Liver (tissue), 9 donors: Measurements from ENCODE around the gene EVI2A. TPM values are rescaled to one million over a fixed set of nuclear protein-coding genes. Genes with fewer than 3 reads are reported as not detected.

Experiments used
- DNase-seq: peaks from one replicate; pipeline ENCODE4 v3.0.0-alpha.2; 2017; ENCODE audit warnings: low spot score
- H3K27ac ChIP-seq, 2 donors: one replicate each; pipeline ENCODE4 v1.7.0; 2013; ENCODE audit warnings: inconsistent platforms in 2 of 2, low read length in 2 of 2, control low read depth in 1 of 2, low read depth in 1 of 2, mild to moderate bottlenecking in 1 of 2
- H3K27me3 ChIP-seq, 4 donors: one replicate each; pipeline versions ENCODE4 v1.6.1 to v1.7.0; 2013; ENCODE audit warnings: low read length in 3 of 4, inconsistent platforms in 1 of 4, mild to moderate bottlenecking in 1 of 4, moderate library complexity in 1 of 4; ENCODE audit not compliant: control insufficient read depth in 4 of 4, insufficient read depth in 4 of 4
- H3K36me3 ChIP-seq, 4 donors: one replicate each; pipeline versions ENCODE4 v1.6.1 to v1.7.0; 2013; ENCODE audit warnings: low read length in 3 of 4, mild to moderate bottlenecking in 3 of 4, low read depth in 1 of 4, moderate library complexity in 1 of 4; ENCODE audit not compliant: control insufficient read depth in 4 of 4, insufficient read depth in 3 of 4
- H3K4me1 ChIP-seq, 4 donors: one replicate each; pipeline versions ENCODE4 v1.6.1 to v1.7.0; 2013; ENCODE audit warnings: low read length in 3 of 4, mild to moderate bottlenecking in 3 of 4, moderate library complexity in 1 of 4; ENCODE audit not compliant: control insufficient read depth in 4 of 4, insufficient read depth in 4 of 4
- H3K4me3 ChIP-seq, 3 donors: one replicate each; pipeline versions ENCODE4 v1.6.1 to v1.7.0; 2013; ENCODE audit warnings: low read length in 3 of 3, control low read depth in 1 of 3, low read depth in 1 of 3, mild to moderate bottlenecking in 1 of 3
- H3K9ac ChIP-seq, 2 donors: one replicate each; pipeline ENCODE4 v1.7.0; 2013; ENCODE audit warnings: low read length in 2 of 2, mild to moderate bottlenecking in 2 of 2, moderate library complexity in 2 of 2, control low read depth in 1 of 2, low read depth in 1 of 2
- H3K9me3 ChIP-seq, 4 donors: one replicate each; pipeline versions ENCODE4 v1.6.1 to v1.7.0; 2013; ENCODE audit warnings: low read length in 3 of 4; ENCODE audit not compliant: control insufficient read depth in 4 of 4
- ATF3 ChIP-seq: IDR thresholded peaks from 2 replicates; pipeline ENCODE4 v1.6.1; 2016; ENCODE audit warnings: antibody characterized with exemption
- CTCF ChIP-seq: fragments of 150-350 bp; IDR thresholded peaks from 2 replicates; pipeline ENCODE4 v1.5.1; 2017; ENCODE audit warnings: improper control_type of control experiment, low read depth, low read length; ENCODE audit not compliant: missing input control
- EGR1 ChIP-seq, 2 donors: IDR thresholded peaks; 2 replicates each; pipeline ENCODE4 v1.6.1; 2016 to 2018; ENCODE audit warnings: antibody characterized with exemption in 2 of 2, low read depth in 2 of 2
- FOXA2 ChIP-seq: IDR thresholded peaks from 2 replicates; pipeline ENCODE4 v1.6.1; 2016; ENCODE audit warnings: antibody characterized with exemption
- HNF4A ChIP-seq, 2 donors: conservative IDR thresholded peaks; 2 replicates each; pipeline ENCODE4 v1.6.1; 2016; ENCODE audit warnings: antibody characterized with exemption in 2 of 2, mild to moderate bottlenecking in 2 of 2
- HNF4G ChIP-seq: IDR thresholded peaks from 2 replicates; pipeline ENCODE4 v1.6.1; 2016; ENCODE audit warnings: antibody characterized with exemption
- JUND ChIP-seq, 2 donors: IDR thresholded peaks; 2 replicates each; pipeline ENCODE4 v1.6.1; 2016; ENCODE audit warnings: antibody characterized with exemption in 2 of 2
- NR2F2 ChIP-seq: IDR thresholded peaks from 2 replicates; pipeline ENCODE4 v1.6.1; 2016; ENCODE audit warnings: antibody characterized with exemption
- RAD21 ChIP-seq, 2 donors: IDR thresholded peaks; 2 replicates each; pipeline ENCODE4 v1.6.1; 2016; ENCODE audit warnings: antibody characterized with exemption in 2 of 2, mild to moderate bottlenecking in 2 of 2
- RXRA ChIP-seq, 2 donors: IDR thresholded peaks; 2 replicates each; pipeline ENCODE4 v1.6.1; 2017 to 2018; ENCODE audit warnings: antibody characterized with exemption in 2 of 2, mild to moderate bottlenecking in 1 of 2
- SP1 ChIP-seq: IDR thresholded peaks from 2 replicates; pipeline ENCODE4 v1.6.1; 2018; ENCODE audit warnings: antibody characterized with exemption, mild to moderate bottlenecking
- TAF1 ChIP-seq: conservative IDR thresholded peaks from 2 replicates; pipeline ENCODE4 v1.6.1; 2016; ENCODE audit warnings: antibody characterized with exemption, mild to moderate bottlenecking
- YY1 ChIP-seq: IDR thresholded peaks from 2 replicates; pipeline ENCODE4 v1.6.1; 2016; ENCODE audit warnings: antibody characterized with exemption, mild to moderate bottlenecking
- ZBTB33 ChIP-seq: IDR thresholded peaks from 2 replicates; pipeline ENCODE4 v1.6.1; 2016; ENCODE audit warnings: antibody characterized with exemption
- WGBS: extraction: QIAGEN DNeasy Blood & Tissue Kit; methylation state at CpG from one replicate; pipeline ENCODE4 v1.1.7; 2013; 5-methylcytosine and 5-hydroxymethylcytosine counted together
- polyA plus RNA-seq, 2 donors: library from polyadenylated mRNA; stranded (reverse) in 1 of 2; unstranded in 1 of 2; fragments of 200-250 nt in 1 of 2; fragments of >200 nt in 1 of 2; fragmentation: Nextera tagmentation in 1 of 2; extraction: Ambion mirVana in 1 of 2; gene quantifications; one replicate each; pipeline versions ENCODE4 v1.2.1 to v1.2.3, GENCODE V29; 2013 to 2015
- total RNA-seq, 2 donors: library from RNA; depleted of rRNA; stranded (reverse); fragments of >200 nt; gene quantifications; one replicate each; pipeline ENCODE4 v1.2.3, GENCODE V29; 2014
- TF ChIP-seq, protein P1 (sequence below): IDR thresholded peaks from 2 replicates; pipeline ENCODE4 v1.6.1; 2016; ENCODE audit warnings: antibody characterized with exemption, mild to moderate bottlenecking
- TF ChIP-seq, protein P2 (sequence below): IDR thresholded peaks from 2 replicates; pipeline ENCODE4 v1.6.1; 2016; ENCODE audit warnings: antibody characterized with exemption
- donor health status: healthy.
- donor health status: healthy.
- donor health status: healthy.
- donor health status: healthy.
- donor health status: healthy.

EVI2A gene
- total and polyA plus RNA-seq, 4 donors, result 1.1 to 2.8 (median 2.0) TPM

DNA sequence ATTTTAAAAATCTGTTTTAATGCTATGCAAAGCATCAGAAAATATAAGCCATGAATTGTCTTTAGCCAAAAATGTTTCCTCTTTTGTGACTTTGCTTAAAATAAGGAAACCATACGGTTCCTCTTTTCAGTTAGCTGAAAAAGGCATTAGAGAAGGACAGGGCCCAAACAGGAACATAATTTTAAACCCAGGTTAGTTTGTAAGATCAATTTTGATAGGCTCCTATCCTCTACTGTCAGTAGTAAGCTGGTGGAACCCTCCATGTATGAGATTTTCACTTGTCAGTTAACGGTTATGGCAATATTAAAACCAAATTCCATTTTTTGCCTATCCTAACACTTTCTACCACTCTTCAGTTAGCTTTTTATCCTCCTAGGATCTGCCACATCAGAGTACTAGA lies 11.9 kb downstream of the EVI2A start:
- WGBS, result 79% methylated on average over 2 of the region's 2 CpGs
- no peak overlapping the region for H3K4me3 ChIP-seq
- TF ChIP-seq, protein P1, sequence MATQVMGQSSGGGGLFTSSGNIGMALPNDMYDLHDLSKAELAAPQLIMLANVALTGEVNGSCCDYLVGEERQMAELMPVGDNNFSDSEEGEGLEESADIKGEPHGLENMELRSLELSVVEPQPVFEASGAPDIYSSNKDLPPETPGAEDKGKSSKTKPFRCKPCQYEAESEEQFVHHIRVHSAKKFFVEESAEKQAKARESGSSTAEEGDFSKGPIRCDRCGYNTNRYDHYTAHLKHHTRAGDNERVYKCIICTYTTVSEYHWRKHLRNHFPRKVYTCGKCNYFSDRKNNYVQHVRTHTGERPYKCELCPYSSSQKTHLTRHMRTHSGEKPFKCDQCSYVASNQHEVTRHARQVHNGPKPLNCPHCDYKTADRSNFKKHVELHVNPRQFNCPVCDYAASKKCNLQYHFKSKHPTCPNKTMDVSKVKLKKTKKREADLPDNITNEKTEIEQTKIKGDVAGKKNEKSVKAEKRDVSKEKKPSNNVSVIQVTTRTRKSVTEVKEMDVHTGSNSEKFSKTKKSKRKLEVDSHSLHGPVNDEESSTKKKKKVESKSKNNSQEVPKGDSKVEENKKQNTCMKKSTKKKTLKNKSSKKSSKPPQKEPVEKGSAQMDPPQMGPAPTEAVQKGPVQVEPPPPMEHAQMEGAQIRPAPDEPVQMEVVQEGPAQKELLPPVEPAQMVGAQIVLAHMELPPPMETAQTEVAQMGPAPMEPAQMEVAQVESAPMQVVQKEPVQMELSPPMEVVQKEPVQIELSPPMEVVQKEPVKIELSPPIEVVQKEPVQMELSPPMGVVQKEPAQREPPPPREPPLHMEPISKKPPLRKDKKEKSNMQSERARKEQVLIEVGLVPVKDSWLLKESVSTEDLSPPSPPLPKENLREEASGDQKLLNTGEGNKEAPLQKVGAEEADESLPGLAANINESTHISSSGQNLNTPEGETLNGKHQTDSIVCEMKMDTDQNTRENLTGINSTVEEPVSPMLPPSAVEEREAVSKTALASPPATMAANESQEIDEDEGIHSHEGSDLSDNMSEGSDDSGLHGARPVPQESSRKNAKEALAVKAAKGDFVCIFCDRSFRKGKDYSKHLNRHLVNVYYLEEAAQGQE, result no peak
- TF ChIP-seq ZBTB33, result no peak
- no peak for TF ChIP-seq NR2F2
- peak overlapping the region; percentile 4 to 6 for H3K27ac ChIP-seq
- no peaks in the 10 kb centered on the region for H3K4me1 ChIP-seq
- H3K27me3 ChIP-seq, result no peaks in the 10 kb centered on the region
- H3K36me3 ChIP-seq, result peaks cover 0 to 1% (median 0%) of the 10 kb centered on the region in 4 donors
- H3K9ac ChIP-seq, result peak overlapping the region in 1 of 2 donors; percentile 52
- H3K9me3 ChIP-seq, result no peaks in the 10 kb centered on the region
- DNase-seq, result no peak

DNA sequence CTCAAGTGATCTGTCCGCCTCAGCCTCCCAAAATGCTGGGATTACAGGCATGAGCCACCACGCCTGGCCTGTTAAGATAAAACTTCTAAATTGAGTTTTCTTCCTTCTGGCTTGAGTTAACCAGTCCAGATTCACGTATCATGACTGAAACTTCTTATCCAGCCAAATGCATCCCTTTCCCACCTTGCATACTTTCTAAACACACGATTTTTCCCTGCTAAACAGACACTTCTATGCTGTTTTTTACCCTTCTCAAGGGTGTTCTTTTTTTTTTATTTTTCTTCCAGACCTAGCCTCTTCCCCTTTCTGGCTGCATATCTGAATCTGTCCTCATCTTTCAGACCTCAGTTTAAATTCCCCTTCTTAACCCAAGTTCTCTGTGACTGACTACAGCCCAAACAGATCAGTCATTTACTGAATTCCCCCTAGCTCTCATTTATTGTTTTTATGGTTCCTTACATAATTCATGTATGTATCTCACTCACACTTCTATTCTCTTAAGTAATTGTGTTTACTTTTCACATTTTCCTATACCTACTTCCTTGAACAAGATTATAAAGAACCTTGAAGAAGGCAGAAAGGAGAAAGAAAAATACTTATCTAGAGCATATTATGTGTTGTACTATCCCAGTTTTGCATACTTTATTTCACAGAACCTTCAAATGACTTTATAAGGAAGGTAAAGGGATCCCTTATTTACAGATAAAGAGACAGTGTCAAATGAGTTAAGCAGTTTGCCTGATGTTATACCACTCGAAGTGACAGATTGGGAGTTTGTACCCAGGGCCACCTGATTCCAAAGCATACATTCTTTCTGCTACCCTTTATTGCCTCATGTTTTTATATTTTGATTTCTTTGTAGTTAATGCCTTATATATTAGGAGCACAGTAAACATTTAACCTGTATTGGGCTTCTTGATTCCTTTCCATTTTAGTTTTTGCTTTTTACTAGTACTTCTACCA lies 12.8 kb downstream of the EVI2A start:
- Histone ChIP-seq H3K9ac (no peak overlapping the region), H3K27me3 (no peaks in the 10 kb centered on the region), H3K36me3 (peaks cover 0 to 1% (median 0%) of the 10 kb centered on the region in 4 donors), H3K4me3 (no peak overlapping the region), H3K4me1 (no peaks in the 10 kb centered on the region), H3K9me3 (no peaks in the 10 kb centered on the region), H3K27ac (no peak overlapping the region)
- TF ChIP-seq YY1, result no peak
- no peak for TF ChIP-seq NR2F2
- TF ChIP-seq, protein P2, sequence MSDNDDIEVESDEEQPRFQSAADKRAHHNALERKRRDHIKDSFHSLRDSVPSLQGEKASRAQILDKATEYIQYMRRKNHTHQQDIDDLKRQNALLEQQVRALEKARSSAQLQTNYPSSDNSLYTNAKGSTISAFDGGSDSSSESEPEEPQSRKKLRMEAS, result no peak
- TF ChIP-seq SP1, result no peak
- TF ChIP-seq FOXA2, result no peak
- TF ChIP-seq TAF1, result no peak
- TF ChIP-seq CTCF, result no peak
- no peak for TF ChIP-seq HNF4G
- no peak for TF ChIP-seq JUND (IDR thresholded peaks at IDR 0.05)
- TF ChIP-seq HNF4A (conservative IDR thresholded peaks at IDR 0.05), result no peak
- no peak for TF ChIP-seq RXRA (IDR thresholded peaks at IDR 0.05)
- TF ChIP-seq ZBTB33, result no peak
- TF ChIP-seq ATF3, result no peak
- no peak for TF ChIP-seq EGR1 (IDR thresholded peaks at IDR 0.05; ENCODE audit: low read depth in 2 of 2)
- TF ChIP-seq, protein P1, result no peak
- no peak for TF ChIP-seq RAD21 (IDR thresholded peaks at IDR 0.05)
- 74% methylated on average over 5 of the region's 5 CpGs for WGBS
- DNase-seq, result no peak
